ENCODE data around the gene ANKZF1.
A peak's percentile ranks its signal among the peaks of the same experiment; 100 is the strongest.

The ANKZF1 gene

GRCh38 chr2:219213026-219213415 is 16.6 kb upstream of the ANKZF1 start:
- Histone ChIP-seq H3K36me3 (ENCODE audit: insufficient read depth, low read length) (peaks cover 85% of the 10 kb centered on the region), H3K4me3 (no peak overlapping the region), H3K9me3 (ENCODE audit: low read depth, low read length) (no peaks in the 10 kb centered on the region), H3K9ac (ENCODE audit: insufficient read length) (no peak overlapping the region), H3K27ac (no peak overlapping the region)
- DNase-seq (ENCODE audit: low read depth, low spot score): no peak
- no peak for TF ChIP-seq EZH2 (IDR thresholded peaks at IDR 0.05)

DNA sequence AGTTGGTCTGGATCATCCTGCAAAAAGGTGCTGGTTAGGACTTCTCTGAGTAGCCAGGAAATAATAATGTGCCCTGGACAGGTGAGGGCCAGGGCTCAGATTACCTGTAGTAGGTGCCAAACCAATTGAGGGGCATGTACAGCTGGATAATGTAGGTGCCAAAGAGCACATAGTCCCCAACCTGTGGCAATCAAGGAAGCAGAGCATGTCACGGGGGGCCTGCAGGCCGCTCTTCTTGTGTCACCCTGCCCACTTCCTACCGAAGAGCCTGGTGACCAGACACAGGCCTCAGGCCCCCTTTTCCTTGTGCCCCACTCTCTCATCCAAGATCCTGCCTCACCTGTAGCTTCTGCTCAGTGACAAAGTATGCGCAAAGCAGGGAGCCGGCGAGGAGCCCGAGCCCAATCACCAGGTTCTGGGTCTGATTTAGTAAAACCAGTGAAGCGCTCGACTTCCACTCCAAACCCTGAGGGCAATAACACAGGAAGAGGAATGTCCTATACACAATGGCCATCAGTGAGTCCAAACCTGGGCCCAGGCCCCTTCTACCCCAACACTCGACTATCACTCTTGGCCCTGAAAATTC is 16.0 kb upstream of the ANKZF1 start:
- no peak overlapping the region for H3K9ac ChIP-seq (ENCODE audit: insufficient read length)
- H3K36me3 ChIP-seq (ENCODE audit: insufficient read depth, low read length): peaks cover 80% of the 10 kb centered on the region

DNA sequence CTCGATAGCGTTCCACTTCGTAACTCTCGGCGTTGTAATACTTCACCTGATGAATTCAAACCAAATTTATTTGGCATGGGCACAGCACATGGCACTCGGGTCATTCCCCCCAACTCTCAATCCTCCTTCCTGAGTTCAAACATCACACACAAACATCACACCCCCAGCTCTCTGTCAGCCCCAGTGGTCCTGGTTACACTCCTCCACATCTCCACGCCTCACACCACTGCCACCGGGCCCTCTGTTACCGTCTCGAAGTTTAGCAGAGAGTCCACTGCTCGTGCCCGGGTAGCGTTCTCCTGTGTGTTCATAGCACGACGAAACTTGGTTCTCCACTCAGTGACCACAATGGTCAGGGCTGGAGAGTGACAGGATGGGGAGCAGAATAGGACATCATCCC is 15.5 kb upstream of the ANKZF1 start:
- Histone ChIP-seq H3K9ac (ENCODE audit: insufficient read length) (no peak overlapping the region), H3K27ac (no peak overlapping the region), H3K4me3 (no peak overlapping the region), H3K36me3 (ENCODE audit: insufficient read depth, low read length) (peaks cover 74% of the 10 kb centered on the region), H3K9me3 (ENCODE audit: low read depth, low read length) (no peaks in the 10 kb centered on the region)
- TF ChIP-seq POLR2AphosphoS5 (IDR thresholded peaks at IDR 0.05; ENCODE audit: borderline replicate concordance, low read depth, low read length) (no peak), EZH2 (IDR thresholded peaks at IDR 0.05) (no peak), FOXP2 (optimal IDR thresholded peaks at IDR 0.05; ENCODE audit: control extremely low read depth, extremely low read length, insufficient read depth) (no peak)
- no peak for DNase-seq (ENCODE audit: low read depth, low spot score)

More for the DNA sequence above, 16.0 kb upstream of the ANKZF1 start:
- DNase-seq (ENCODE audit: low read depth, low spot score): no peak
- no peak for TF ChIP-seq EZH2 (IDR thresholded peaks at IDR 0.05)
- TF ChIP-seq POLR2AphosphoS5 (IDR thresholded peaks at IDR 0.05; ENCODE audit: borderline replicate concordance, low read depth, low read length): peak; percentile 37; the same call in 1 of the 2 replicates
- TF ChIP-seq FOXP2 (optimal IDR thresholded peaks at IDR 0.05; ENCODE audit: control extremely low read depth, extremely low read length, insufficient read depth): no peak
- no peaks in the 10 kb centered on the region for H3K9me3 ChIP-seq (ENCODE audit: low read depth, low read length)
- no peak overlapping the region for H3K4me3 ChIP-seq
- no peak overlapping the region for H3K27ac ChIP-seq

DNA sequence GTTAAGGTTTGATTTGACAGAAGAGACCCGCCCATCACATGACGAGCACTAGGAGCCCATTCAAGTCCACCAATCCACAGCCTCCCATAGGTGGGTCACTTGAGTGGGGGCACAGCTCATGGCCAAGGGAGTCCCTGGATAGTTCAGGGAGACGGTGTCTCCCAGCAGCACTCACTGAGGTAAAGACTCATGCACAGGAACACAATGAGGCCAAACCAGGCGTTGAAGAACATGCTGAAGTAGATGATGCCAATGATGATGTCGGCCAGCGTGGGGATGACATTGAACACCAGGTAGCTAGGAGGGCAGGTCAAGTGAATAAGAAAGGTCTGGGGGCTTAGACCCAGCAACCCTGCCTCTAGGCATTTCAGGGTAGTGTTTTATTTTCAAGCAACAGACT is 14.8 kb upstream of the ANKZF1 start:
- no peak for TF ChIP-seq FOXP2 (optimal IDR thresholded peaks at IDR 0.05; ENCODE audit: control extremely low read depth, extremely low read length, insufficient read depth)
- TF ChIP-seq POLR2AphosphoS5 (IDR thresholded peaks at IDR 0.05; ENCODE audit: borderline replicate concordance, low read depth, low read length): no peak
- TF ChIP-seq EZH2 (IDR thresholded peaks at IDR 0.05): no peak
- peaks cover 68% of the 10 kb centered on the region for H3K36me3 ChIP-seq (ENCODE audit: insufficient read depth, low read length)
- no peak for DNase-seq (ENCODE audit: low read depth, low spot score)
- H3K9me3 ChIP-seq (ENCODE audit: low read depth, low read length): no peaks in the 10 kb centered on the region
- no peak overlapping the region for H3K27ac ChIP-seq
- H3K4me3 ChIP-seq: no peak overlapping the region
- H3K9ac ChIP-seq (ENCODE audit: insufficient read length): no peak overlapping the region

- Histone ChIP-seq H3K9me3 (ENCODE audit: low read depth, low read length) (no peaks in the 10 kb centered on the region), H3K36me3 (ENCODE audit: insufficient read depth, low read length) (peaks cover 55% of the 10 kb centered on the region), H3K27ac (no peak overlapping the region), H3K9ac (ENCODE audit: insufficient read length) (no peak overlapping the region), H3K4me3 (no peak overlapping the region)
- TF ChIP-seq FOXP2 (optimal IDR thresholded peaks at IDR 0.05; ENCODE audit: control extremely low read depth, extremely low read length, insufficient read depth): no peak
- no peak for TF ChIP-seq EZH2 (IDR thresholded peaks at IDR 0.05)
- TF ChIP-seq POLR2AphosphoS5 (IDR thresholded peaks at IDR 0.05; ENCODE audit: borderline replicate concordance, low read depth, low read length): no peak
- DNase-seq (ENCODE audit: low read depth, low spot score): no peak
These were observed 13.6 kb upstream of the ANKZF1 start for GRCh38 chr2:219215871-219216534.

GRCh38 chr2:219216535-219216915 is 13.1 kb upstream of the ANKZF1 start:
- TF ChIP-seq POLR2AphosphoS5 (IDR thresholded peaks at IDR 0.05; ENCODE audit: borderline replicate concordance, low read depth, low read length) (no peak), EZH2 (IDR thresholded peaks at IDR 0.05) (no peak), FOXP2 (optimal IDR thresholded peaks at IDR 0.05; ENCODE audit: control extremely low read depth, extremely low read length, insufficient read depth) (no peak)
- no peak overlapping the region for H3K4me3 ChIP-seq
- peak overlapping the region; percentile 42; the same call in 1 of the 2 replicates for H3K27ac ChIP-seq
- H3K9ac ChIP-seq (ENCODE audit: insufficient read length): no peak overlapping the region
- H3K9me3 ChIP-seq (ENCODE audit: low read depth, low read length): no peaks in the 10 kb centered on the region
- no peak for DNase-seq (ENCODE audit: low read depth, low spot score)
- H3K36me3 ChIP-seq (ENCODE audit: insufficient read depth, low read length): peaks cover 51% of the 10 kb centered on the region

GRCh38 chr2:219218217-219218731 is 11.3 kb upstream of the ANKZF1 start:
- no peak for TF ChIP-seq POLR2AphosphoS5 (IDR thresholded peaks at IDR 0.05; ENCODE audit: borderline replicate concordance, low read depth, low read length)
- TF ChIP-seq FOXP2 (optimal IDR thresholded peaks at IDR 0.05; ENCODE audit: control extremely low read depth, extremely low read length, insufficient read depth): no peak
- H3K9ac ChIP-seq (ENCODE audit: insufficient read length): peak overlapping the region; percentile 83
- peak overlapping the region; percentile 69 for H3K27ac ChIP-seq
- peak overlapping the region; percentile 90 for H3K4me3 ChIP-seq
- DNase-seq (ENCODE audit: low read depth, low spot score): no peak
- peaks cover 43% of the 10 kb centered on the region for H3K36me3 ChIP-seq (ENCODE audit: insufficient read depth, low read length)
- no peaks in the 10 kb centered on the region for H3K9me3 ChIP-seq (ENCODE audit: low read depth, low read length)

GRCh38 chr2:219218732-219219701 is 10.6 kb upstream of the ANKZF1 start, which contains the start of gene ABCB6:
ABCB6 (minus strand) TSS chr2:219218958; CDS start chr2:219218673, 285 bp downstream.
- Histone ChIP-seq H3K9ac (ENCODE audit: insufficient read length) (peak within 1 kb of the TSS; percentile 83), H3K36me3 (ENCODE audit: insufficient read depth, low read length) (peaks cover 43% of the 10 kb centered on the region), H3K27ac (peak within 1 kb of the TSS; percentile 69), H3K9me3 (ENCODE audit: low read depth, low read length) (no peaks in the 10 kb centered on the region), H3K4me3 (peak within 1 kb of the TSS; percentile 90)
- DNase-seq (ENCODE audit: low read depth, low spot score): no peak
- peak; percentile 95 for TF ChIP-seq POLR2AphosphoS5 (IDR thresholded peaks at IDR 0.05; ENCODE audit: borderline replicate concordance, low read depth, low read length)
- TF ChIP-seq EZH2 (IDR thresholded peaks at IDR 0.05): no peak
- TF ChIP-seq FOXP2 (optimal IDR thresholded peaks at IDR 0.05; ENCODE audit: control extremely low read depth, extremely low read length, insufficient read depth): no peak
